Amygdala (tissue), 56 donors: ENCODE data around the gene USP46.

ENCODE experiments used
- DNase-seq, 56 donors: peaks; one replicate each; lab custom pipeline; 2025; lab: John Stamatoyannopoulos, UW

Gene USP46

DNA sequence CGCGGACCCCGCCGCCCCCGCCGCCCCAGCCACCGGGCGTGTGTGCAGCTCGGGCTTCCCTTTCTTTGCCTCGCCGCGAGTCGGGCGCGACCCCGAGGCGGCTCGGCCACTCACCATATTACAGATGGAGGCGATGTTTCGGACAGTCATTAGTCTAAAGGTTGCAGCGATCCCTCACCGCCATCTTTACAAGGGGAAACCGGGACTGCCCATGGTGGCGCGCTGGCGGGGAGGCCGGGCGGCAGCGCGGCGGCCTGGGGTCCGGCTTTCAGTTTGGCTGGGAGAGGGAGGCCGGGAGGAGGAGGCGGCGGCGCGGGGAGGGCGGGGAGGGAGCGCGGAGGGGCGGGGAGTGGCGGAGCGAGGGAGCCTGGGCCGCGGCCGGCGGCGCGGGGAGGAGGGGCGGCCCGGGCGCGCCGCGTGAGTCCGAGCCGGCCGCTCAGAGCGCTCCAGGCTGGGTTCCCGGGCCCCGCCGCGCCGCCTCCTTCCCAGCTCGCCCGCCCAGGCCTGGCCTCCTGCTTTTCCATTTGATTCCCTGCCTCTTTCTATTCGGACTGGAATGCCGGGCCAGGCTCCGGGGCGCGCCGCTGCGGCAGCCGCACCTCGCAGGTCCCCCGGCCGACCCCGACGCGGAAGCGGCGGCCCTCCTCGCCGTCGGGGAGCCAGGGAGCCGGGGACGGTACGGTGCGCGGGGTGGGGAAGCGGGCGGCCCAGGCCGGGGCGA is at the start of gene USP46:
Gene USP46, minus strand, starts transcription at position 301 of the 721 bp plus-strand sequence. Its CDS starts 151 bp downstream, at position 150.
- DNase-seq, result peak in 52 of 56 donors; percentile 9 to 80 (median 60)

GRCh38 chr4:52704661-52705060 is 45.6 kb upstream of the USP46 start:
- DNase-seq, result no peak

DNA sequence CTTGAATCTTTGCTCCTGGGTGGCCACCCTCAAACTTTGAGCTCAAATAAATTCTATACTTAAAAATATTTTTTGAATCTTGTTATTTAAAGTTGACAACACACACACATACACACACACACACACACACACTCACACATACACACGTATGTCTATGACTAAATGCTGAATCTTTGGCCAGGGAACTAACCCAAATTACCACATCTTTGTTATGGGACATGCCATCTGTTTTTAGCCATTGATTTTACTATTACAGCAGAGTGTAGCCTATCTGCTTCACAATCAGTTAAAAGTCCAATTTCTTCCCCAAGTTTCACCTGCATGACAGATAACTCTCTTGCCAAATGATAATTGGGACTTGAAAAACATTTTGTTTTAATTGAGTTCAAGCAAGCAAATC is 45.0 kb upstream of the USP46 start:
- no peak for DNase-seq

DNA sequence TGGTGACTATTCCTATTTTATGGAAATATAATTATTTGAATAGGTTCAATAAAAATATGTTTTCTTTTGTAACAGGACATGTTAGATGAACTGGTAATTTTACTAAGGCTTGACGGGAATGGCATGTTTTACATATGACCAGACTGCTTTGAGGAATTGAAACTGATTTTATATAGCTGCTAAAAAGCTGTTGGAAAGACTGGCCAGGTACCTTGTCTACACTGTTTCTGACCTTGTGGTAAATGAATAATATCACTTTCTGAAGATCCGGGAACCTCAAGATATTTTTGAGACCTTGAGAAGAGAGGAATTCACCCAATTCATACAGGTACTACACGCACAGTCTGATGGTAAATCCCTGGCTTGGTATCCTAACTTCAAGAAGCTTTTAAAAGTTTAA is 42.1 kb upstream of the USP46 start:
- no peak for DNase-seq

DNA sequence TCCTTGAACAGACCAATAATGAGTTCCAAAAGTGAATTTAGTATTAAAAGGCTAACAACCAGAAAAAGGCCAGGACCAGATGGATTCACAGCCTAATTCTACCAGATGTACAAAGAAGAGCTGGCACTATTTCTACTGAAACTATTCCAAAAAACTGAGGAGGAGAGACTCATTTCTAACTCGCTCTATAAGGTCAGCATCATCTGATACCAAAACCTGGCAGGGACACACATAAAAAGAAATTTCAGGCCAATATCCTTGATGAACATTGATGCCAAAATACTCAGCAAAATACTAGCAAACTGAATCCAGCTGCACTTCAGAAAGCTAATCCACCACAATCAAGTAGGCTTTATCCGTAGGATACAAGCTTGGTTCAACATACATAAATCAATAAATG is 35.8 kb upstream of the USP46 start:
- no peak for DNase-seq

- DNase-seq, result no peak
These were observed 34.4 kb upstream of the USP46 start for GRCh38 chr4:52693492-52693891.

GRCh38 chr4:52689096-52689495 is 30.0 kb upstream of the USP46 start:
- DNase-seq, result no peak

DNA sequence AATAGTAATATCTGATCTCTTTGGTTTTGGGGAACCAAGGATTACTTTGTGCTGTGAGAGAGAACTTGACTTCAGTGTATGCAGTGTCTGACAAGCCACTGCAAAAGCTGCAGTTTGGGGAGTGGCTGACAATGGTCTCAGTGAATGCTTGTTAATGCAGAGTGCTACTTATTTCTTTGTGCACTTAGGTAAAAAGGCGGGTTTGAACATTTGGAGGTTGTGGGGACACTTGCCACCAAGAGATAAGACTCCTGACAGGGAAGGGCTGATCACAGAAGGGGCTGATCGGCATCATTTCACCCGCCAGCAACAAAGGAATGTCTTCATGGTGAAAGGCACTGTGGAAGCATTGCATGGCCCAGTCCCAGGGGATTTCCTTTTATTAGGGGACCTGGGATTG is 28.6 kb upstream of the USP46 start:
- no peak for DNase-seq

- no peak for DNase-seq
These were observed 26.2 kb upstream of the USP46 start for GRCh38 chr4:52685316-52685715.

DNA sequence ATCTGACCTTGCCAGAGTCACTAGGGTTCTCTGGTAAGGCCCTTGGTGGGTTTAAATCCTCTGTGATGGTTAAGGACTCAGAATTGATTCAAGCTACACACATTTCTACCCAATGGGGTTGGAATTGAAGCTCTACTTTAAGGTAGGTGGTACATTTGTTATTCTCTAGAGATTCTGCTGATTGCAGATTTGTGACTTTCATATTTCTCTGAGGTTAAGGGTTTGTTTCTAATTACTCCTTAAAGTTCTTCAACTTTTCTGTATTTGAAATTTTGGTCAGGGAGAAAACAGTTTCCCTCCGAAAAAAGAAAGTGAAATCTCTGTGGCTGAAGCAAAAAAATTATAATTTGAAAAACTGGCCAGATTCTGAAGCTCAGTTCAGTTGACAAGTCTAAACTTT is 25.8 kb upstream of the USP46 start:
- DNase-seq, result no peak

DNA sequence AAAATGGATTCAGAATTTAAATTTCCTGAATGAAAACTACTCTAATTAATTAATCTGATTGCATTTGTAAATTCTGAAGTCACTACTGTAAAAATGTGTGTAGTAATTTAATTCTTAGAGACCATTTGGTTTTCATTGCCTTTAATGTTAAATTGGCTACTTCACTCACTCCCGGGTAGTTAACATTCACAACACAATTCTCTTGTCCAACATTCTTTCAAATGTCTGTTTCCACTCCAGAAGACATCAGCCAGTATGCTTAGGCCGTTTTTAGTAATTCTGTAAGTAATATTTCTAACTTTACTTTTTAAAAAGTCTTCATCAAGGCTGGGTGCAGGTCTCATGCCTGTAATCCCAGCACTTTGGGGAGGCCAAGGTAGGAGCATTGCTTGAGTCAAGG is 21.3 kb upstream of the USP46 start:
- no peak for DNase-seq

DNA sequence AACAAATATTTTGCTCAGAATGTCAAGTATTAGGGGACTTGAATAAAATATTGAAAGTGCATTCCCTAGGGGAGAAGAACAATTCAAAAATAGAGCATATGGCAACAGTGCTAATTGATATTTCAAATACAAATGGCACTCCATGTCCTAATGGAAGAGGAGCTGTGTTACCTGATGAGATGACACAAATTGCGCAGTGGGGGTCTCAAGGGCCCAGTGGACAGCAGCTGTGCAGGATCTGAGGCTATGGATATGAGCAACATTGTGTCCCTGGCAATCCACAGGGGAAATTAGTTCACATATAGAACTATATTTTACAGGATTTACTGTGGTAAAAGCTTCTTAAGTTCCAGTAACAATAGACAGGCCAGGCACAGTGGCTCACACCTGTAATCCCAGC is 17.4 kb upstream of the USP46 start:
- no peak for DNase-seq

GRCh38 chr4:52675111-52675510 is 16.0 kb upstream of the USP46 start:
- DNase-seq, result no peak

GRCh38 chr4:52670739-52671138 is 11.6 kb upstream of the USP46 start:
- DNase-seq, result no peak

GRCh38 chr4:52670121-52670520 is 11.0 kb upstream of the USP46 start:
- no peak for DNase-seq

DNA sequence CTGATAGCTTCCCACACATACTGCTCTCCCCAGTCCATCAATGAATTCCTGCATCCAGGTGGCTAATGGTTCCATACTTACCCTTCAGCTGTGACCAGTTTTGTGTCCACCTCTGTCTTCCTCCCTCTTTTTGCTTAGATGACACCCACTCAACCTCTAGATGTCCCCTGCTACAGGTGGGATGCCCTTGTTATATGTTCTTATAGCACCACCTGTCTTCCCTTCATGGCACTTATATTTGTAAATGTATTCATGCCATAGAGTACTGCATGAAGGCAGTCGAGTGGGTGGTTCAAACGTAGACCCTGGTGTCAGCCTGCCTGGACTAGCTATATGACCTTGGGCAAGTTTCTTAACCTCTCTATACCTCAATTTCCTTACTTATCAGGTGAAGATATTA is 6.5 kb upstream of the USP46 start:
- no peak for DNase-seq

DNA sequence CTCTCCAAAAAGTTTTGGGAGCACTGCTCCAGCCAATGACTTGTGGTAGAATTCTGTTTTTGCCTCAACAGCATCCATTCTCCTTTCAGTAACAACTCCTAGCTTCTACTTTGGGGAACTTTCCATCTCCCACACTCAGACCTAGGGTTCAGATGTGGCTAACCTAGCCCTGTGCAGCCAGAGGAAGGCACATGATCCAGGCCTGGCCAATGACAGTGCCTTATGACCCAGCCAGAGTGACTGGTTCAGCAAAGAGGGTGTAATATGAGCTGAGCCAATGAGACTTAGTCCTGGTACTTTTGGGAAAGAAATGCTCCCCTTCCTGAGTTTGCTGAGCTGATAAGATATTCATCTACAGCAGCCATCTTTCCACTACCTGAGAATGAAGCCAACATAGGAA is 5.4 kb upstream of the USP46 start:
- DNase-seq, result no peak

GRCh38 chr4:52661966-52662690 is 3.0 kb upstream of the USP46 start:
- DNase-seq, result no peak

DNA sequence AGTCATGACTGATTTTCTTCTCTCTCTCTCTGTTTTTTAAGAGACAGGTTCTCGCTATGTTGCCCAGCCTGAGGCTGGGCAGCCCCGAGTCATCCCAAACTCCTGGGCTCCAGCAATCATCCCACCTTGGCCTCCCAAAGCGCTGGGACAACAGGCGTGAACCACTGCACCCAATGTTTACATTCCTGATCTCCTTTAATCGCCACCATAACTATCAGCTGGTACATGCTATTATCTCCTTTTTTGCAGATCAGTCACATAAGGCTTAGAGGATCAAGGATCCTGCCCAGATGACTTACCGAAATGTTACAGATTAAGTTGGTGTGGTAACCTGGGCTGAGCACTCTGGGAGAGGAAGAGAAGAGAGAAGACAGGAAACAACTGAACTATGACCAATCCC is 1.5 kb upstream of the USP46 start:
- DNase-seq, result no peak

DNA sequence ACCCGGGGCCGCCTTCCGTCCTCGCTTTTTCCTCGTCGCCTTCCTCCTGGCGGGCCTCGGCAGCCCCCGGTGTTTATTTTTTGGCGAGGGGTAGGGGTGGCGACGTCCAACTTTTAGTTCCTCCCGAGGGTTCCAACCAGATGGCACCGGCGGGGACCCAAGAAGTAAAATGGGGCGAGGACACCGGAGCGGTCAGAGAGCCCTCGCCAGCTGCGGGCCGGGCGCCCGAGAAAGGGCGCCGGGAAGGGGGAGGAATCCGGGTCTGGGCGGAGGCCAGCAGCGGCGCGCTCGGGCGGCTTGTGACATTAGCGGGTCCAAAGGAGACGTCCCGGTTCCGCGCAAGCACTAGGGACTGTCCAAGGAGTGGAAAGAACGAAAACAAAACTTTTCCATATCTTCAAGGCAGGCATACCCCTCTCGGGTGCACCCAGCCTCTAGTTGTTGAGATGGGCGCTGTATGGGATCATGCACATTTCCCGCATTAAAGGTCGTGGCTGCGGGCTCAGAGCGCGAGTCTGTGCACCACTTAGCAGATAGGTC is 691 bp upstream of the USP46 start:
- DNase-seq, result peak in 45 of 56 donors; percentile 7 to 73 (median 46)

DNA sequence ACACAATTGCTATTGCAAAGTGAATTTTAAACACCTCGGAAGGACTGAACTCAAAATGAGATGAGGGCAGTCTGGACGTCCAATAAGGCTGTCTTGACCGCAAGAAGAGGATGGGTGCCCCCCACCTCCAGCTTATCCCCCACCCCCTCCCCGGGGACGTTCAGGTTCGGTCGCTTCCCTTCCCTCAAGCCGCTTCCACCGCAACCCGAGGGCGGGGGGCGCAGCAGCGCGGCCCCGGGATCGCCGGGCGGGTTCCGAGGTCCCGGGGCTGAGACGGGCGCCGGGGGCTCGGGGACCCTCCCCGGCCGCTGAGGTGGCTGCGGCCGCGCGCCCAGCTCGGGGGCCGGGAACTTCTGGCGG is 480 bp downstream of the USP46 start:
- peak in 8 of 56 donors; percentile 30 to 56 (median 41) for DNase-seq
